Measurements from ENCODE around the gene LARGE1. TPM values are rescaled to one million over a fixed set of nuclear protein-coding genes. Genes with fewer than 3 reads are reported as not detected.

LARGE1 gene
- total and polyA plus RNA-seq, 2 of the 13 experiments (the other 11 are each of a cell fraction or from before 2014, with no cell fraction given), result 8.4 to 11.0 TPM

DNA sequence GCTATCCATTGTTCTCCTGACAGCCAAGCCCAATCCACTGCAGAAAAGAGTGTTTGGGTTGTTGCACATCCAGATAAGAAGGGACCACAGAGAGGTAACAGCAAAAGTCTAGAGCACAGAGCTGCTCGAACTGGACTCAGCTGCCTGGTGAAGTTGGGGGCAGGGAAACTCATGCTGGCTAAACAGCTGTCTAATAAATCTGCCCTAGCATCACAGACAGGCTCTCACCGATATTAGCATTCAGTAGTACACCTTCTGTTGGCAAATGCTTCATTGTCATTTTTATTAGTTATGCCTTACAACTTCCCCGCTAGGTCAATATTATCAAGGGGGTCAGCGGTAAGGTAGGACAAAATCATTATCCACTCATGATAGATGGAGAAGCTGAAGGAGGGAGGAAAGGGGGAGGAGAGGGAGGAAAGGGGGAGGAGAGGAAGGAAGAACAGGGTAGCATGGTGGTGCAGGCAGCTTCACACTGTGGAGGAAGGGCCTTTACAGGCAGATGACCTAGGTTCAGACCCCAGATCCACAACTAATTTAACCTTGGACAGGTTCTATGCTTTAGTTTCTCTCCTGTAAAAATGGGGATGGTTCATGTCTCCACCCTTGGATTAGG, 102.7 kb downstream of the LARGE1 start:
- Histone ChIP-seq H3K27ac (ENCODE audit: extremely low read length, insufficient read depth, low read length) (no peak overlapping the region), H3K79me2 (ENCODE audit: insufficient read depth, low read length) (no peaks in the 10 kb centered on the region), H3K4me2 (ENCODE audit: low read depth, low read length) (no peak overlapping the region), H3K4me3 (replicated peaks in 1 of 3; ENCODE audit: insufficient read depth in 1 of 3, low read depth in 2 of 3, low read length in 3 of 3) (no peak overlapping the region), H3K27me3 (ENCODE audit: control insufficient read depth in 1 of 2, insufficient read depth in 2 of 2, low read length in 2 of 2) (no peaks in the 10 kb centered on the region), H3K9me3 (ENCODE audit: low read length) (no peaks in the 10 kb centered on the region), H3K4me1 (ENCODE audit: insufficient read depth, low read length) (no peaks in the 10 kb centered on the region), H3K9ac (ENCODE audit: insufficient read depth, low read depth, low read length) (no peak overlapping the region), H2AFZ (ENCODE audit: low read length) (no peak overlapping the region), H3K36me3 (replicated peaks in 1 of 2; ENCODE audit: control insufficient read depth in 1 of 2, insufficient read depth in 2 of 2, low read length in 2 of 2) (no peaks in the 10 kb centered on the region), H4K20me1 (ENCODE audit: insufficient read depth, low read length) (no peaks in the 10 kb centered on the region; the same call in 1 of the 2 replicates)
- DNase-seq (ENCODE audit: low spot score) (no peak), ATAC-seq (no peak), FAIRE-seq (no peak)
- ChIA-PET CTCF (ENCODE audit: low intra/inter-chr PET ratio, low total read pairs) (no interaction called here), POLR2A (no interaction called here)
- WGBS (ENCODE audit: low lambda C conversion rate), result 97% methylated on average over 4 of the region's 4 CpGs
- BruUV-seq (replicated peaks), result no TSS peak
- in situ Hi-C loops (cut with HindIII; ENCODE audit: extremely low pct_ligation_motif_present, low pct_unique_long_range_greater_than_20kb) (no loop called here), intact Hi-C loops (cut with micrococcal nuclease; ENCODE audit: unreplicated experiment) (no loop called here)
- TF ChIP-seq MED1 (CRISPR knock-in tag; IDR thresholded peaks at IDR 0.05) (no peak), POLR2AphosphoS2 (IDR thresholded peaks at IDR 0.05; ENCODE audit: low read depth, low read length) (no peak)
- TF ChIP-seq, protein P1, sequence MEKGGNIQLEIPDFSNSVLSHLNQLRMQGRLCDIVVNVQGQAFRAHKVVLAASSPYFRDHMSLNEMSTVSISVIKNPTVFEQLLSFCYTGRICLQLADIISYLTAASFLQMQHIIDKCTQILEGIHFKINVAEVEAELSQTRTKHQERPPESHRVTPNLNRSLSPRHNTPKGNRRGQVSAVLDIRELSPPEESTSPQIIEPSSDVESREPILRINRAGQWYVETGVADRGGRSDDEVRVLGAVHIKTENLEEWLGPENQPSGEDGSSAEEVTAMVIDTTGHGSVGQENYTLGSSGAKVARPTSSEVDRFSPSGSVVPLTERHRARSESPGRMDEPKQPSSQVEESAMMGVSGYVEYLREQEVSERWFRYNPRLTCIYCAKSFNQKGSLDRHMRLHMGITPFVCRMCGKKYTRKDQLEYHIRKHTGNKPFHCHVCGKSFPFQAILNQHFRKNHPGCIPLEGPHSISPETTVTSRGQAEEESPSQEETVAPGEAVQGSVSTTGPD (CRISPR knock-in tag; IDR thresholded peaks at IDR 0.05), result no peak

GRCh38 chr22:33812360-33812977, 107.8 kb downstream of the LARGE1 start:
- no peaks in the 10 kb centered on the region; a peak in 1 of 5 replicates for H3K36me3 ChIP-seq (replicated peaks in 1 of 2; ENCODE audit: control insufficient read depth in 1 of 2, insufficient read depth in 2 of 2, low read length in 2 of 2)
- H3K79me2 ChIP-seq (ENCODE audit: insufficient read depth, low read length), result no peaks in the 10 kb centered on the region
- no peaks in the 10 kb centered on the region for H3K4me1 ChIP-seq (ENCODE audit: insufficient read depth, low read length)
- DNase-seq (ENCODE audit: low spot score) (no peak), FAIRE-seq (no peak), ATAC-seq (no peak)
- intact Hi-C loops (cut with micrococcal nuclease; ENCODE audit: unreplicated experiment), result no loop called here
- H3K9me3 ChIP-seq (ENCODE audit: low read length), result no peaks in the 10 kb centered on the region
- no peaks in the 10 kb centered on the region; the same call in 1 of the 2 replicates for H4K20me1 ChIP-seq (ENCODE audit: insufficient read depth, low read length)
- in situ Hi-C loops (cut with HindIII; ENCODE audit: extremely low pct_ligation_motif_present, low pct_unique_long_range_greater_than_20kb), result no loop called here
- ChIA-PET POLR2A (no interaction called here), CTCF (ENCODE audit: low intra/inter-chr PET ratio, low total read pairs) (no interaction called here)
- no peak overlapping the region for H3K4me2 ChIP-seq (ENCODE audit: low read depth, low read length)
- BruUV-seq (replicated peaks), result no TSS peak
- TF ChIP-seq ZNF598 (CRISPR knock-in tag; IDR thresholded peaks at IDR 0.05; ENCODE audit: borderline replicate concordance) (no peak), SIN3A (IDR thresholded peaks at IDR 0.05; ENCODE audit: borderline replicate concordance, low read depth, low read length) (no peak)
- H2AFZ ChIP-seq (ENCODE audit: low read length), result no peak overlapping the region
- no peak overlapping the region for H3K9ac ChIP-seq (ENCODE audit: insufficient read depth, low read depth, low read length)
- 98% methylated on average over 7 of the region's 7 CpGs for WGBS (ENCODE audit: low lambda C conversion rate)
- H3K4me3 ChIP-seq (replicated peaks in 1 of 3; ENCODE audit: insufficient read depth in 1 of 3, low read depth in 2 of 3, low read length in 3 of 3), result no peak overlapping the region
- H3K27ac ChIP-seq (ENCODE audit: extremely low read length, insufficient read depth, low read length), result no peak overlapping the region
- no peaks in the 10 kb centered on the region for H3K27me3 ChIP-seq (ENCODE audit: control insufficient read depth in 1 of 2, insufficient read depth in 2 of 2, low read length in 2 of 2)
